Activated effector memory CD4-positive, alpha-beta T cell treated with Interleukin-2 at 50 U/mL for 16 hours (primary cell): ENCODE measurements around the gene CRABP1.

ENCODE experiments used
- DNase-seq: peaks from one replicate; pipeline ENCODE4 v3.0.0-alpha.2; 2020

CRABP1 gene

GRCh38 chr15:78347586-78348543, 7.7 kb downstream of the CRABP1 start:
- DNase-seq: no peak

- no peak for DNase-seq
These were observed 9.9 kb downstream of the CRABP1 start for GRCh38 chr15:78350058-78350457.

GRCh38 chr15:78351539-78351938, 11.4 kb downstream of the CRABP1 start:
- DNase-seq: no peak

- no peak for DNase-seq
These were observed 12.9 kb downstream of the CRABP1 start for GRCh38 chr15:78353093-78353492.

GRCh38 chr15:78355177-78355576, 15.0 kb downstream of the CRABP1 start:
- DNase-seq: no peak

GRCh38 chr15:78358102-78358870, 18.1 kb downstream of the CRABP1 start:
- DNase-seq: no peak

GRCh38 chr15:78359041-78359808, 19.1 kb downstream of the CRABP1 start:
- no peak for DNase-seq

- DNase-seq: no peak
These were observed 20.2 kb downstream of the CRABP1 start for GRCh38 chr15:78360367-78360801.

- DNase-seq: no peak
These were observed 21.0 kb downstream of the CRABP1 start for GRCh38 chr15:78360958-78361718.

- DNase-seq: no peak
These were observed 21.8 kb downstream of the CRABP1 start for GRCh38 chr15:78361771-78362506.

- DNase-seq: no peak
These were observed 22.7 kb downstream of the CRABP1 start for GRCh38 chr15:78362716-78363380.

GRCh38 chr15:78363381-78363734, 23.2 kb downstream of the CRABP1 start:
- no peak for DNase-seq

GRCh38 chr15:78364233-78364632, 24.1 kb downstream of the CRABP1 start:
- DNase-seq: no peak

GRCh38 chr15:78365917-78366316, 25.8 kb downstream of the CRABP1 start:
- no peak for DNase-seq

- DNase-seq: no peak
These were observed 26.2 kb downstream of the CRABP1 start for GRCh38 chr15:78366342-78366741.

GRCh38 chr15:78368651-78369050, 28.5 kb downstream of the CRABP1 start:
- no peak for DNase-seq

GRCh38 chr15:78369161-78369560, 29.0 kb downstream of the CRABP1 start:
- no peak for DNase-seq

GRCh38 chr15:78370013-78370412, 29.9 kb downstream of the CRABP1 start:
- no peak for DNase-seq

GRCh38 chr15:78372880-78373279, 32.7 kb downstream of the CRABP1 start:
- no peak for DNase-seq

GRCh38 chr15:78374436-78375393, 34.6 kb downstream of the CRABP1 start:
- no peak for DNase-seq
